Fibroblast of the conjunctiva (primary cell): ENCODE measurements around the gene APEH.

ENCODE experiments used
- DNase-seq: peaks from one replicate; pipeline ENCODE4 v3.0.0-alpha.2; 2010; ENCODE audit warnings: low read depth

The APEH gene

GRCh38 chr3:49650637-49651036 lies 23.5 kb upstream of the APEH start:
- DNase-seq, result no peak

- DNase-seq, result no peak
Measured at GRCh38 chr3:49652218-49652902, 21.8 kb upstream of the APEH start.

- no peak for DNase-seq
Measured at GRCh38 chr3:49652903-49653415, 21.2 kb upstream of the APEH start.

GRCh38 chr3:49653621-49654020 lies 20.5 kb upstream of the APEH start:
- DNase-seq, result no peak

- DNase-seq, result no peak
Measured at GRCh38 chr3:49654176-49654825, 19.9 kb upstream of the APEH start.

- DNase-seq, result no peak
Measured at GRCh38 chr3:49654955-49655556, 19.1 kb upstream of the APEH start.

GRCh38 chr3:49655731-49656285 lies 18.3 kb upstream of the APEH start:
- DNase-seq, result no peak

- DNase-seq, result no peak
Measured at GRCh38 chr3:49656541-49657112, 17.5 kb upstream of the APEH start.

- no peak for DNase-seq
Measured at GRCh38 chr3:49657208-49657915, 16.8 kb upstream of the APEH start.

GRCh38 chr3:49658711-49659110 lies 15.4 kb upstream of the APEH start:
- DNase-seq, result no peak

GRCh38 chr3:49659756-49660155 lies 14.4 kb upstream of the APEH start:
- DNase-seq, result no peak

- DNase-seq, result no peak
Measured at GRCh38 chr3:49661281-49661680, 12.9 kb upstream of the APEH start.

GRCh38 chr3:49662021-49662420 lies 12.1 kb upstream of the APEH start:
- no peak for DNase-seq

- DNase-seq, result no peak
Measured at GRCh38 chr3:49662720-49663413, 11.3 kb upstream of the APEH start.

GRCh38 chr3:49663831-49664230 lies 10.3 kb upstream of the APEH start:
- DNase-seq, result no peak

GRCh38 chr3:49664300-49664699 lies 9.9 kb upstream of the APEH start:
- DNase-seq, result no peak

GRCh38 chr3:49665822-49666519 lies 8.2 kb upstream of the APEH start:
- no peak for DNase-seq

- no peak for DNase-seq
Measured at GRCh38 chr3:49666592-49666991, 7.6 kb upstream of the APEH start.

GRCh38 chr3:49667701-49668413 lies 6.3 kb upstream of the APEH start:
- DNase-seq, result no peak

GRCh38 chr3:49668414-49668797 lies 5.7 kb upstream of the APEH start:
- no peak for DNase-seq
